ENCODE results near the gene PSKH1.

Gene PSKH1

DNA sequence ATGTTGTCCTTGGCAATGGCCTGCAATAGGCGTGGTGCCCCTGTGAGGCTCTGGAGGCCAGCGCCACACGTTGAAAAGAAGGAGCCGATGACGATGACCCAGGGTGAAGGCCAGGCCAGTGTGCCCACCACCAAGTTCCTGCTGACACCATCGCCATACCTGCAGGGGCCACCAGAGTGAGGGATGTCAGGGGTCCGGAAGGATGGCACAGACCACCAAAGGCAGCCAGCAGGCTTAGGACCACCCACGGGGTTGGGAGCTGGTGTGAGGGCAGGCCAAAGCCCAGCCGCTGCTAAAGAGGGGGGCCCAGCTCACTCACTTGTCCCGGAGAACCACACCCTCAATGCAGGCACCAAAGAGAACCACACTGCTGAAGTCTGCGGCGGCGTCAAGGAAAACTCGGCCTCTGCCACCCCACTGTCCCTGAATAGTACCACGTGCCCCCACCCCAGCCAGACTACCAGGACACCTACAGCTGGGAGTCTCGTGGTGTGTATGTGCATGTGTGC, 57.3 kb downstream of the PSKH1 start:
- Histone ChIP-seq H3K4me1 (ENCODE audit: insufficient read depth, low read length, poor library complexity, severe bottlenecking) (no peaks in the 10 kb centered on the region), H3K27me3 (ENCODE audit: insufficient read depth, low read length, poor library complexity, severe bottlenecking) (no peaks in the 10 kb centered on the region), H3K4me3 (ENCODE audit: low read length, poor library complexity, severe bottlenecking) (no peak overlapping the region), H3K9me3 (ENCODE audit: insufficient read depth, low read depth, low read length) (no peaks in the 10 kb centered on the region), H3K9me2 (replicated peaks; ENCODE audit: low read depth, low read length) (no peaks in the 10 kb centered on the region), H2AFZ (ENCODE audit: low read length) (no peak overlapping the region), H3F3A (ENCODE audit: low read depth) (no peaks in the 10 kb centered on the region), H3K4me2 (ENCODE audit: low read depth, low read length, poor library complexity, severe bottlenecking) (no peak overlapping the region), H3K9ac (ENCODE audit: low read depth, low read length, poor library complexity, severe bottlenecking) (no peak overlapping the region), H3K79me2 (ENCODE audit: insufficient read depth, low read length) (no peaks in the 10 kb centered on the region), H3K36me3 (ENCODE audit: insufficient read depth, low read length) (no peaks in the 10 kb centered on the region), H4K20me1 (ENCODE audit: insufficient read depth, low read length, poor library complexity, severe bottlenecking) (no peaks in the 10 kb centered on the region)
- TF ChIP-seq, protein P1, sequence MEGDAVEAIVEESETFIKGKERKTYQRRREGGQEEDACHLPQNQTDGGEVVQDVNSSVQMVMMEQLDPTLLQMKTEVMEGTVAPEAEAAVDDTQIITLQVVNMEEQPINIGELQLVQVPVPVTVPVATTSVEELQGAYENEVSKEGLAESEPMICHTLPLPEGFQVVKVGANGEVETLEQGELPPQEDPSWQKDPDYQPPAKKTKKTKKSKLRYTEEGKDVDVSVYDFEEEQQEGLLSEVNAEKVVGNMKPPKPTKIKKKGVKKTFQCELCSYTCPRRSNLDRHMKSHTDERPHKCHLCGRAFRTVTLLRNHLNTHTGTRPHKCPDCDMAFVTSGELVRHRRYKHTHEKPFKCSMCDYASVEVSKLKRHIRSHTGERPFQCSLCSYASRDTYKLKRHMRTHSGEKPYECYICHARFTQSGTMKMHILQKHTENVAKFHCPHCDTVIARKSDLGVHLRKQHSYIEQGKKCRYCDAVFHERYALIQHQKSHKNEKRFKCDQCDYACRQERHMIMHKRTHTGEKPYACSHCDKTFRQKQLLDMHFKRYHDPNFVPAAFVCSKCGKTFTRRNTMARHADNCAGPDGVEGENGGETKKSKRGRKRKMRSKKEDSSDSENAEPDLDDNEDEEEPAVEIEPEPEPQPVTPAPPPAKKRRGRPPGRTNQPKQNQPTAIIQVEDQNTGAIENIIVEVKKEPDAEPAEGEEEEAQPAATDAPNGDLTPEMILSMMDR (conservative IDR thresholded peaks at IDR 0.05; ENCODE audit: low read length), result no peak
- TF ChIP-seq EZH2phosphoT487 (IDR thresholded peaks at IDR 0.05; ENCODE audit: borderline replicate concordance), result no peak

DNA sequence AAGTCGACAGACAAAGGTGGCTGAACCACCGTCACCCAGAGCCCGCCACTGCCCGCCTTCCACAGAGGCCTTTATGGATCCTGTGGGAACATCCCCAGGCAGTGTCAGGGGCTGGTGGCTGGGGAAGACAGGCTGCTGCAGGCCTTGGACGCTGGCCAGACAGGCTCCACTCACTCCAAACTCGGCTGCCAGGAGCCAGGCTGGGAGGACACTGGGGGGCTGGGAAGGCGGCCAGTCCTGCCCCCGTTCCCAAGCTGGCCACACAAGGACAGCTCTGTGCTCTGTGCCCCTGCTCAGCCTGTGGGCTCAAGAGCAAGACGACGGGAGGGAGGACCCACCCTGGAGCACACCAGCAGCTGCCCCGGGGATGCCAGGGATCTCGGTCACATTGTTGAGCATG, 58.4 kb downstream of the PSKH1 start:
- Histone ChIP-seq H3K79me2 (ENCODE audit: insufficient read depth, low read length) (no peaks in the 10 kb centered on the region), H3K36me3 (ENCODE audit: insufficient read depth, low read length) (no peaks in the 10 kb centered on the region), H3K4me2 (ENCODE audit: low read depth, low read length, poor library complexity, severe bottlenecking) (no peak overlapping the region), H3K27me3 (ENCODE audit: insufficient read depth, low read length, poor library complexity, severe bottlenecking) (no peaks in the 10 kb centered on the region), H4K20me1 (ENCODE audit: insufficient read depth, low read length, poor library complexity, severe bottlenecking) (no peaks in the 10 kb centered on the region), H3K9me2 (replicated peaks; ENCODE audit: low read depth, low read length) (no peaks in the 10 kb centered on the region), H3K4me3 (ENCODE audit: low read length, poor library complexity, severe bottlenecking) (no peak overlapping the region), H3F3A (ENCODE audit: low read depth) (no peaks in the 10 kb centered on the region), H3K9ac (ENCODE audit: low read depth, low read length, poor library complexity, severe bottlenecking) (no peak overlapping the region), H2AFZ (ENCODE audit: low read length) (no peak overlapping the region), H3K9me3 (ENCODE audit: insufficient read depth, low read depth, low read length) (no peaks in the 10 kb centered on the region), H3K4me1 (ENCODE audit: insufficient read depth, low read length, poor library complexity, severe bottlenecking) (no peaks in the 10 kb centered on the region)
- no peak for TF ChIP-seq EZH2phosphoT487 (IDR thresholded peaks at IDR 0.05; ENCODE audit: borderline replicate concordance)
- TF ChIP-seq, protein P1 (conservative IDR thresholded peaks at IDR 0.05; ENCODE audit: low read length), result no peak

DNA sequence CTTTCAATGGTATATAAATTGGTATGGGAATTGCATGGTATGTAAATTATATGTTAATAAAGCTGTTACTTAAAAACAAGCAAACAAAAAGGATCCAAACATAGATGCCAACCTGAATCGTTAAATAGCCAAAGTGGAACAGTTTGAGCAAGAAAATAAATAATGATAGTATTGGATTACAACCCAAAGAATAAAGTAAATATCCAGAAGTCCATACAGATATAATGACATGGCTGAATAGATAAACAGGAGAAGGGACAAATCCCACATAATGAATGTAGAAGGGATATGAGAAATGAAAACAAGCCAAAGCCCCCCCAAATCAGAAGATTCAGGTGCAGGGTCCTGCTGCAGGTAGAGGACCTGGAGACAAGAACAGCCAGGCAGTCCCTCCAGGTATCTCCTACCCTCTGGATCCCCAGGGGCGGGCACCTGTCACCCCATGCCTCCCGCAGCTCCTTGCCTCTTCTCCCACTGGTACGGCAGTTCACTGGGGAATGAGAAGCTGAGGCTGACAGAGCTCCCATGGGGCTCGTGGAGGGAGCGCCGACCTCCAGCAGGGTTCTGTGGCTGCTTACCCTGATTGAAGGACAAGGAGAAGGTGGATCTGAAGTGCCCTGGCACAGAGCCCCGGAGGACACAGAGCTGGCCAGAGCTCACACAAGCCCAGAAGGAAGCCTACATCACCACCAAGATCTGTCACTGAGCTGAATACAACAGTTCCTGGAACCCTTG, 60.8 kb downstream of the PSKH1 start:
- no peaks in the 10 kb centered on the region for H3K27me3 ChIP-seq (ENCODE audit: insufficient read depth, low read length, poor library complexity, severe bottlenecking)
- TF ChIP-seq, protein P1 (conservative IDR thresholded peaks at IDR 0.05; ENCODE audit: low read length), result no peak
- no peak for TF ChIP-seq EZH2phosphoT487 (IDR thresholded peaks at IDR 0.05; ENCODE audit: borderline replicate concordance)
- H3K9me3 ChIP-seq (ENCODE audit: insufficient read depth, low read depth, low read length), result no peaks in the 10 kb centered on the region
- H3K4me2 ChIP-seq (ENCODE audit: low read depth, low read length, poor library complexity, severe bottlenecking), result no peak overlapping the region
- no peaks in the 10 kb centered on the region for H3F3A ChIP-seq (ENCODE audit: low read depth)
- no peak overlapping the region for H3K9ac ChIP-seq (ENCODE audit: low read depth, low read length, poor library complexity, severe bottlenecking)
- H3K9me2 ChIP-seq (replicated peaks; ENCODE audit: low read depth, low read length), result no peaks in the 10 kb centered on the region
- H3K36me3 ChIP-seq (ENCODE audit: insufficient read depth, low read length), result no peaks in the 10 kb centered on the region
- H3K4me3 ChIP-seq (ENCODE audit: low read length, poor library complexity, severe bottlenecking), result no peak overlapping the region
- no peaks in the 10 kb centered on the region for H4K20me1 ChIP-seq (ENCODE audit: insufficient read depth, low read length, poor library complexity, severe bottlenecking)
- no peaks in the 10 kb centered on the region for H3K79me2 ChIP-seq (ENCODE audit: insufficient read depth, low read length)
- no peak overlapping the region for H2AFZ ChIP-seq (ENCODE audit: low read length)
- no peaks in the 10 kb centered on the region for H3K4me1 ChIP-seq (ENCODE audit: insufficient read depth, low read length, poor library complexity, severe bottlenecking)

Data from Loucy (cell line).